ENCODE results near the gene MROH9. TPM values are rescaled to one million over a fixed set of nuclear protein-coding genes. Genes with fewer than 3 reads are reported as not detected.

Gene MROH9
- total RNA-seq, 2 donors from 2014 or later, result not detected

- intact Hi-C loops (cut with DNase I), result no loop called here
- no peaks in the 10 kb centered on the region for H3K4me1 ChIP-seq
- H3K4me3 ChIP-seq, result no peak overlapping the region
- H3K27me3 ChIP-seq, result no peaks in the 10 kb centered on the region
- no peak for DNase-seq
- H3K27ac ChIP-seq, result no peak overlapping the region
- TF ChIP-seq CTCF (IDR thresholded peaks at IDR 0.05), result no peak
- no peak overlapping the region for H3K9ac ChIP-seq (ENCODE audit: low read depth in 2 of 2, low read length in 2 of 2)
- H3K36me3 ChIP-seq, result no peaks in the 10 kb centered on the region
- no peaks in the 10 kb centered on the region for H3K9me3 ChIP-seq
Measured at GRCh38 chr1:171109966-171110365, 174.6 kb downstream of the MROH9 start.

GRCh38 chr1:171110621-171111326, 175.4 kb downstream of the MROH9 start:
- H3K27me3 ChIP-seq, result no peaks in the 10 kb centered on the region
- intact Hi-C loops (cut with DNase I), result no loop called here
- no peak for DNase-seq

GRCh38 chr1:171112119-171112518, 176.8 kb downstream of the MROH9 start:
- TF ChIP-seq CTCF (IDR thresholded peaks at IDR 0.05), result no peak
- intact Hi-C loops (cut with DNase I), result no loop called here
- no peak overlapping the region for H3K27ac ChIP-seq

More at GRCh38 chr1:171110621-171111326, 175.4 kb downstream of the MROH9 start:
- H3K9me3 ChIP-seq, result no peaks in the 10 kb centered on the region
- no peak overlapping the region for H3K27ac ChIP-seq
- no peak for TF ChIP-seq CTCF (IDR thresholded peaks at IDR 0.05)
- no peaks in the 10 kb centered on the region for H3K36me3 ChIP-seq
- H3K9ac ChIP-seq (ENCODE audit: low read depth in 2 of 2, low read length in 2 of 2), result no peak overlapping the region
- H3K4me1 ChIP-seq, result no peaks in the 10 kb centered on the region
- no peak overlapping the region for H3K4me3 ChIP-seq

GRCh38 chr1:171113382-171113781, 178.0 kb downstream of the MROH9 start:
- Histone ChIP-seq H3K9me3 (no peaks in the 10 kb centered on the region), H3K27ac (no peak overlapping the region), H3K36me3 (no peaks in the 10 kb centered on the region), H3K27me3 (no peaks in the 10 kb centered on the region), H3K4me3 (no peak overlapping the region), H3K4me1 (no peaks in the 10 kb centered on the region), H3K9ac (ENCODE audit: low read depth in 2 of 2, low read length in 2 of 2) (no peak overlapping the region)
- intact Hi-C loops (cut with DNase I), result no loop called here
- TF ChIP-seq CTCF (IDR thresholded peaks at IDR 0.05), result no peak
- DNase-seq, result no peak

More at GRCh38 chr1:171112119-171112518, 176.8 kb downstream of the MROH9 start:
- no peak for DNase-seq
- no peaks in the 10 kb centered on the region for H3K36me3 ChIP-seq
- no peak overlapping the region for H3K9ac ChIP-seq (ENCODE audit: low read depth in 2 of 2, low read length in 2 of 2)
- no peaks in the 10 kb centered on the region for H3K9me3 ChIP-seq
- no peaks in the 10 kb centered on the region for H3K27me3 ChIP-seq
- H3K4me1 ChIP-seq, result no peaks in the 10 kb centered on the region
- no peak overlapping the region for H3K4me3 ChIP-seq

Small RNA genes lying within 50 kb of the gene (microRNA-seq; reads per million reads assigned to microRNA genes)
- not detected for gene MIR1295A
- gene MIR1295B, result not detected

Other genes starting within 250 kb of the MROH9 start
- under 1 TPM; 0.19 to 0.42 TPM for gene FMO3, start 155.4 kb downstream of the MROH9 start, total RNA-seq
- gene FMO2, start 249.8 kb downstream of the MROH9 start, total RNA-seq, result 1 to 10 TPM; 1.1 to 1.3 TPM

All from colonic mucosa (tissue), 4 donors.